ENCODE data around the gene HEXIM1. TPM values are rescaled to one million over a fixed set of nuclear protein-coding genes. Genes with fewer than 3 reads are reported as not detected.
A peak's percentile ranks its signal among the peaks of the same experiment; 100 is the strongest.

HEXIM1 gene
- total RNA-seq, 2 experiments from 2014 or later: 50.5 to 50.9 TPM

GRCh38 chr17:45146592-45146889 lies 1.7 kb upstream of the HEXIM1 start:
- Mint-ChIP-seq H3K4me1 (ENCODE audit: low read depth) (peaks cover 64% of the 10 kb centered on the region), H3K4me3 (peak overlapping the region; percentile 94), H3K36me3 (ENCODE audit: low read depth) (peaks cover 29% of the 10 kb centered on the region), H3K9me3 (no peaks in the 10 kb centered on the region), H3K27ac (peak overlapping the region; percentile 99), H3K27me3 (peaks cover 8% of the 10 kb centered on the region)
- ATAC-seq (ENCODE audit: poor library complexity): no peak
- ChIA-PET CTCF (interaction anchor here (1.7 kb wide), 1 partner anchor 11 kb away, joined by 14 read pairs; the partner anchor contains the start of gene ACBD4), POLR2A (interaction anchor here (1.1 to 10.9 kb wide), 5 partner anchors 11 to 171 kb away, joined by 6 to 630 read pairs (median 29); partner anchors contain the start of genes ACBD4, FMNL1, HEXIM2 and MAP3K14)
- intact Hi-C loops (cut with DNase I, micrococcal nuclease): loop anchor here (5.0 kb wide), 3 partner anchors 84 to 171 kb away; partner anchors contain the start of genes DCAKD (in 1 of the 2), MAP3K14 (in 1 of the 2) and NMT1 (in 1 of the 2)
- DNase-seq: no peak
- TF ChIP-seq CTCF (IDR thresholded peaks at IDR 0.05): no peak
- H3K27ac ChIP-seq (ENCODE audit: low read depth in 1 of 2, low read length in 2 of 2): no peak overlapping the region
- H3K4me3 ChIP-seq (ENCODE audit: low read length): peak overlapping the region; percentile 94
- H3K9me3 ChIP-seq (ENCODE audit: control insufficient read depth in 1 of 2, insufficient read depth in 1 of 2, low read length in 2 of 2): no peaks in the 10 kb centered on the region
- H3K36me3 ChIP-seq (ENCODE audit: insufficient read depth, low read length): no peaks in the 10 kb centered on the region
- peaks cover 63% of the 10 kb centered on the region for H3K4me1 ChIP-seq (ENCODE audit: insufficient read depth, low read length)
- no peaks in the 10 kb centered on the region for H3K27me3 ChIP-seq (ENCODE audit: control insufficient read depth in 1 of 2, insufficient read depth in 2 of 2, low read length in 2 of 2)

GRCh38 chr17:45146890-45147580 lies 1.2 kb upstream of the HEXIM1 start:
- peak overlapping the region; percentile 94 for H3K4me3 ChIP-seq (ENCODE audit: low read length)
- no peak for TF ChIP-seq CTCF (IDR thresholded peaks at IDR 0.05)
- intact Hi-C loops (cut with DNase I, micrococcal nuclease): loop anchor here (5.0 kb wide), 3 partner anchors 85 to 170 kb away; partner anchors contain the start of genes DCAKD (in 1 of the 2), MAP3K14 (in 1 of the 2) and NMT1 (in 1 of the 2)
- Mint-ChIP-seq H3K4me3 (peak overlapping the region; percentile 94), H3K4me1 (ENCODE audit: low read depth) (peaks cover 68% of the 10 kb centered on the region), H3K36me3 (ENCODE audit: low read depth) (peaks cover 29% of the 10 kb centered on the region), H3K9me3 (no peaks in the 10 kb centered on the region), H3K27ac (peak overlapping the region; percentile 99), H3K27me3 (peaks cover 8% of the 10 kb centered on the region)
- ATAC-seq (ENCODE audit: poor library complexity): peak; percentile 3
- ChIA-PET POLR2A (interaction anchor here (0.7 to 10.9 kb wide), 12 partner anchors 9 to 170 kb away, joined by 4 to 630 read pairs (median 26); partner anchors contain the start of genes ACBD4, DCAKD, FMNL1 and HEXIM2), CTCF (interaction anchor here (1.7 to 6.4 kb wide), 4 partner anchors 12 to 50 kb away, joined by 5 to 168 read pairs (median 46); partner anchors contain the start of gene ACBD4)
- no peaks in the 10 kb centered on the region for H3K36me3 ChIP-seq (ENCODE audit: insufficient read depth, low read length)
- H3K4me1 ChIP-seq (ENCODE audit: insufficient read depth, low read length): peaks cover 66% of the 10 kb centered on the region
- DNase-seq: peak in 7 of 14 experiments; percentile 15 to 88 (median 73)
- H3K9me3 ChIP-seq (ENCODE audit: control insufficient read depth in 1 of 2, insufficient read depth in 1 of 2, low read length in 2 of 2): no peaks in the 10 kb centered on the region
- H3K27me3 ChIP-seq (ENCODE audit: control insufficient read depth in 1 of 2, insufficient read depth in 2 of 2, low read length in 2 of 2): no peaks in the 10 kb centered on the region
- peak overlapping the region; percentile 93 to 97 for H3K27ac ChIP-seq (ENCODE audit: low read depth in 1 of 2, low read length in 2 of 2)

GRCh38 chr17:45147581-45148182 lies 593 bp upstream of the HEXIM1 start:
- H3K27me3 Mint-ChIP-seq: peaks cover 8% of the 10 kb centered on the region
- ATAC-seq (ENCODE audit: poor library complexity) (peak; percentile 31), DNase-seq (peak; percentile 56 to 94 (median 70))
- no peaks in the 10 kb centered on the region for H3K27me3 ChIP-seq (ENCODE audit: control insufficient read depth in 1 of 2, insufficient read depth in 2 of 2, low read length in 2 of 2)
- intact Hi-C loops (cut with DNase I, micrococcal nuclease): loop anchor here (1.0 to 5.0 kb wide), 7 partner anchors 12 to 170 kb away; partner anchors contain the start of genes ACBD4 (in 2 of the 2), HEXIM2 (in 2 of the 2), DCAKD (in 1 of the 2) and MAP3K14 (in 1 of the 2)
- no peaks in the 10 kb centered on the region for H3K9me3 ChIP-seq (ENCODE audit: control insufficient read depth in 1 of 2, insufficient read depth in 1 of 2, low read length in 2 of 2)
- H3K27ac Mint-ChIP-seq: peak overlapping the region; percentile 99
- H3K36me3 ChIP-seq (ENCODE audit: insufficient read depth, low read length): peaks cover 3% of the 10 kb centered on the region
- peaks cover 70% of the 10 kb centered on the region for H3K4me1 ChIP-seq (ENCODE audit: insufficient read depth, low read length)
- no peaks in the 10 kb centered on the region for H3K9me3 Mint-ChIP-seq
- H3K27ac ChIP-seq (ENCODE audit: low read depth in 1 of 2, low read length in 2 of 2): peak overlapping the region; percentile 93 to 97
- peaks cover 29% of the 10 kb centered on the region for H3K36me3 Mint-ChIP-seq (ENCODE audit: low read depth)
- POLR2A ChIA-PET: interaction anchor here (0.6 to 10.9 kb wide), 28 partner anchors 9 to 1045 kb away, joined by 3 to 630 read pairs (median 9); partner anchors contain the start of genes ACBD4, DCAKD, FMNL1 and HEXIM2
- H3K4me3 ChIP-seq (ENCODE audit: low read length): peak overlapping the region; percentile 94
- CTCF ChIA-PET: interaction anchor here (1.8 to 6.4 kb wide), 7 partner anchors 11 to 78 kb away, joined by 5 to 168 read pairs (median 31); partner anchors contain the start of genes ACBD4 and HEXIM2
- no peak for TF ChIP-seq CTCF (IDR thresholded peaks at IDR 0.05)
- peak overlapping the region; percentile 94 for H3K4me3 Mint-ChIP-seq
- peaks cover 70% of the 10 kb centered on the region for H3K4me1 Mint-ChIP-seq (ENCODE audit: low read depth)

Data from CD4-positive, alpha-beta T cell (primary cell).